ENCODE results near the gene DDX39A. TPM values are rescaled to one million over a fixed set of nuclear protein-coding genes. Genes with fewer than 3 reads are reported as not detected.
A peak's percentile ranks its signal among the peaks of the same experiment; 100 is the strongest.
"Not testable (repeated sequence)": the region's sequence is repeated elsewhere in the genome, so short reads cannot be mapped to it uniquely, and the experiment has no call there.

DDX39A gene
- total RNA-seq, 1 donor from 2014 or later, result 33.4 TPM

- peak; percentile 49 for DNase-seq
- H3K4me3 ChIP-seq, result peak overlapping the region; percentile 44
- H3K9me3 ChIP-seq (replicated peaks), result no peaks in the 10 kb centered on the region
- H3K4me1 ChIP-seq, result peaks cover 47% of the 10 kb centered on the region
- TF ChIP-seq CTCF (IDR thresholded peaks at IDR 0.05; ENCODE audit: borderline replicate concordance), result no peak
- intact Hi-C loops (cut with micrococcal nuclease), result no loop called here
- no peaks in the 10 kb centered on the region for H3K27me3 ChIP-seq (ENCODE audit: low read depth)
- peak overlapping the region; percentile 86 for H3K27ac ChIP-seq (replicated peaks)
- H3K36me3 ChIP-seq, result no peaks in the 10 kb centered on the region
Measured at GRCh38 chr19:14375582-14376291, 43.4 kb downstream of the DDX39A start.

GRCh38 chr19:14375055-14375581, 44.0 kb downstream of the DDX39A start:
- Histone ChIP-seq H3K27me3 (ENCODE audit: low read depth) (no peaks in the 10 kb centered on the region), H3K4me1 (peaks cover 44% of the 10 kb centered on the region), H3K4me3 (peak overlapping the region; percentile 44), H3K27ac (replicated peaks) (peak overlapping the region; percentile 86), H3K36me3 (no peaks in the 10 kb centered on the region), H3K9me3 (replicated peaks) (no peaks in the 10 kb centered on the region)
- intact Hi-C loops (cut with micrococcal nuclease), result no loop called here
- no peak for TF ChIP-seq CTCF (IDR thresholded peaks at IDR 0.05; ENCODE audit: borderline replicate concordance)
- peak; percentile 44 for DNase-seq

GRCh38 chr19:14374313-14374712, 44.8 kb downstream of the DDX39A start:
- DNase-seq; intact Hi-C loops (cut with micrococcal nuclease): not testable (repeated sequence)
- H3K4me1 ChIP-seq, result peaks cover 44% of the 10 kb centered on the region

GRCh38 chr19:14372384-14373077, 46.6 kb downstream of the DDX39A start:
- H3K36me3 ChIP-seq; DNase-seq; H3K9me3 ChIP-seq (replicated peaks); intact Hi-C loops (cut with micrococcal nuclease); H3K27me3 ChIP-seq (ENCODE audit: low read depth); H3K4me3 ChIP-seq; H3K27ac ChIP-seq (replicated peaks): not testable (repeated sequence)
- H3K4me1 ChIP-seq, result peaks cover 36% of the 10 kb centered on the region

More at GRCh38 chr19:14374313-14374712, 44.8 kb downstream of the DDX39A start:
- not testable (repeated sequence) for H3K9me3 ChIP-seq (replicated peaks); H3K4me3 ChIP-seq; H3K36me3 ChIP-seq; H3K27me3 ChIP-seq (ENCODE audit: low read depth); H3K27ac ChIP-seq (replicated peaks)

- Histone ChIP-seq H3K36me3 (no peaks in the 10 kb centered on the region), H3K4me1 (peaks cover 34% of the 10 kb centered on the region), H3K27me3 (ENCODE audit: low read depth) (no peaks in the 10 kb centered on the region), H3K27ac (replicated peaks) (no peak overlapping the region), H3K4me3 (no peak overlapping the region), H3K9me3 (replicated peaks) (no peaks in the 10 kb centered on the region)
- intact Hi-C loops (cut with micrococcal nuclease), result no loop called here
- TF ChIP-seq CTCF (IDR thresholded peaks at IDR 0.05; ENCODE audit: borderline replicate concordance), result no peak
- no peak for DNase-seq
Measured at GRCh38 chr19:14371301-14371821, 47.8 kb downstream of the DDX39A start.

- H3K9me3 ChIP-seq (replicated peaks), result no peaks in the 10 kb centered on the region
- no peaks in the 10 kb centered on the region for H3K27me3 ChIP-seq (ENCODE audit: low read depth)
- peak overlapping the region; percentile 9 for H3K27ac ChIP-seq (replicated peaks)
- no peak for DNase-seq
- no peak for TF ChIP-seq CTCF (IDR thresholded peaks at IDR 0.05; ENCODE audit: borderline replicate concordance)
- no peaks in the 10 kb centered on the region for H3K36me3 ChIP-seq
- H3K4me1 ChIP-seq, result peaks cover 30% of the 10 kb centered on the region
- no peak overlapping the region for H3K4me3 ChIP-seq
- intact Hi-C loops (cut with micrococcal nuclease), result no loop called here
Measured at GRCh38 chr19:14370940-14371280, 48.2 kb downstream of the DDX39A start.

Data from left ventricle myocardium inferior (tissue), 1 donor.